Mesenteric fat pad (tissue), 1 donor: Measurements from ENCODE around the gene TMEM182. TPM values are rescaled to one million over a fixed set of nuclear protein-coding genes. Genes with fewer than 3 reads are reported as not detected.
A peak's percentile ranks its signal among the peaks of the same experiment; 100 is the strongest.

ENCODE experiments used
- DNase-seq: peaks from one replicate; pipeline ENCODE4 v3.0.0-alpha.2; 2020; ENCODE audit warnings: low spot score
- long read RNA-seq: library from polyadenylated mRNA; unstranded; transcript quantifications from one replicate; pipeline ENCODE4 v2.0.0, GENCODE V29; 2020
- total RNA-seq: library from RNA; stranded (reverse); fragmentation: NEBNext Ultra II Directional; extraction: Animal tissue kit (Norgen Biotek cat#: 25700); gene quantifications from one replicate; pipeline ENCODE4 v1.2.1, GENCODE V29; 2021
- donor health status: DM: yes; HTN: yes; CAD: no.

TMEM182 gene, protein sequence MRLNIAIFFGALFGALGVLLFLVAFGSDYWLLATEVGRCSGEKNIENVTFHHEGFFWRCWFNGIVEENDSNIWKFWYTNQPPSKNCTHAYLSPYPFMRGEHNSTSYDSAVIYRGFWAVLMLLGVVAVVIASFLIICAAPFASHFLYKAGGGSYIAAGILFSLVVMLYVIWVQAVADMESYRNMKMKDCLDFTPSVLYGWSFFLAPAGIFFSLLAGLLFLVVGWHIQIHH
- 1.6 TPM for total RNA-seq
- long read RNA-seq, partial matches to known transcripts, result 1 of 4 reads
- long read RNA-seq, other reads (novel, unspliced or antisense), result 2 of 4 reads

DNA sequence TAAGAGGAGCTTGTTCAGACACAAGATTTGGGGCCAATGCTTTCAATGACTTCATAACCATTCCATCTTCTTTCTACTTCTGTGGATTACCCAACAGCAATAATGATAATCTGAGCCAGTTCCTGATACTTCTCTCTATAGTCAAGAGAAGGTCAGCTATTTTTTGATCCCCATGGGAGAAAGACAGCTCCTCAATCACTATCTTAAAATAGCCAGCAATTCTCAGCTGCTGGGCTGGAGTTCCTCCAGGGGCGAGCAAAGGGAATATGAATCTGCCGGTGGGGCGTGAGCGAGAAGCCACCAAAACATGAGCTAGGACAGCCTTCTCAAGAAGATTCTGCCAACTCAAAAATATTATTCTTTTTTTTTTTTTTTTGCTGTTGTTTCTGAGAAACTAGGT lies at the start of gene TMEM182:
Gene TMEM182, plus strand, starts transcription at position 269 of the 400 bp plus-strand sequence. CDS start 187 bp downstream, outside the sequence.
- DNase-seq, result no peak

DNA sequence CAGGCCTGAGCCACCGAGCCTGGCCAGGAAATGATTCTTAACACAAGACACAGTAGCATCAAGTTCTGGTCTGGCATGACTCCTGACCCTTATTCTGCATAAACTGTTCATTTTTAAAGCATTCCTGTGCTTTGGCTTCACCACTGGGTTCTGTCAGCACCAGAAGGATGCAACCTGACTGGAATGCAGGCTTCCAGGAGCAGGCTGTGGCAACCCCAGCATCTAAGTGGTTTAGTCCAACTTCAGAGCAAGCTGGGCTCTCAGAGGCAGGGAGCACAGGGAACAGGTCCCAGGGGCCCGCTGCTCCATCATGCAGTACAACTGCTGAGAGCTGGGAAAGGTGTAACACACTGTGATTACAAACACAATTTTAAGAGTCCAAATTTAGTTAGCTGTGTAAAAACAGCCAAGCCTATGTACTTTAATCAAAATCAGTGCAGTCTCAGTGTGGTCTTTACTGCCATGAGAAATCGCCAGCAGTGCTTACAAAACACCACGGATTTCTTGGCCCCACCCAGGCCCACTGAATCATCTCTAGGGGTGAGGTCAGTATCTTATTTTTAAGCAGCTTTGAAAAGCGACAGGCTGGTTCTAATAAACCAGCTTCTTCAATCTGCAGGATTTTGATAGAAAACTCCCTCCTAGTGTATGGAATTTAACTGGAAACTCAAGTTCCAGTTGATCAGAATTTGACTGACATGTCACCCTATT lies 44.4 kb upstream of the TMEM182 start:
- DNase-seq, result no peak

DNA sequence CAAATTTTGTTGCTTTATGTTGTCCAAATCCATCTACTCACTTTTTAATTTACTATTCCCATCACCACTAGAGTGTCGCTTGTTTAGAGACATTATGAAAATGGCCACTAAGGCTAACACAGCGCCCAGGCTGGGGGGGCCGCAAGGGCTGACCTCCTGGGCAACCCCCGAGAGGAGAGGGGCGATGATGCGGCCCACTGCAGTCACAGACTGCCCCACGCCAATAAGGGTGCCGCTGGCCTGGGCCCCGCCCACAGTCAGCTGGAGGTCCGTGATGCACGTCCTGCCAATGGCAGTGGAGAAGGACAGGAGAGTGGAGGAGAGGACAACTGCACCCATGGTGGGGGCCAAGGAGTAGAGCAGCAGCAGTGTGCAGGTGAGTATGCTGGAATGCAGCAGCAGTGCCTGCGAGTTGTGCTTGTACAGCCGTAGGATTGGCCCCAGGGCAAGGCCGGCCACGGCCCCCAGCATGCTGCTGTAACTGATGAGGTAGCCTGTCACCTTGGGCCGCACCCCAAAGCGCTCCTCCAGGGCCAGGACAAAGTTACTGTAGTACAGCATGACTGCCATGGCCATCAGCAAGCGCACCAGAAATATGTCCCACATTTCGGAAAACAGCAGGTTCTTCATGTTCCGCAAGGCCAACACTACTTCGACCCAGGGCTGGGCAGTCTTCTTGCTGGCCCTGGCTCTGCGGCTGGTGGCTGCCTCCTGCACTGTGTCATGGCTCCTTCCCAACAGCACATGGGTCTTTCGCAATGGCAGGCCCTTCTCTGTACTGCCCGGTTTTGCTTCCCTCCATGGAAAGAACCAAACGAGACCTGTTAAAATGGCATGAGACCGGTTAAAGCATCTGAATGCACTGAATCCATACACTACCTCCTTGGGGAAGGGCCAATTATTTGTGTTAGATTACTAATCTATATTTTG lies 43.2 kb upstream of the TMEM182 start:
- no peak for DNase-seq

DNA sequence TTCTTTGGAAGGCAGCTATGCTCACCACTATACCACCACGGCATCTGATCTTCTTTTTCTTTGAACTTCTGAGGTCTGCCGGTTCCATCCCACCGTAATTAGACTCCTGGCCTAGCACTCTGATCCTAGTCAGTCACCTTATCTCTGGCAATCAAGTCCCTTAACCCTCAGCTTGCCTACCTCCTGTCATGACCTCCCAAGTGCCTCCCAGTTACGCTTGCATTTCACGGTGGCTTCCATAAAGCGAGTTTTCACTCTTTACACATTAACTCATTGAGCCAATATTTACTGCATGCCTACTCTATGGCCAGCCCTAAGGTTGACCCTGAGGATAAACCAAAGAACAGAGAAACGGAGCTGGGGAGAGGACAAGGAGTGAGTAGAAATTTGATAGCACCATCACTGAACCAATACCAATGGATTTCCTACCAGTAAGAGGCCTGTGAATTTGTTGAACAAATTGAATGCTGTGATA lies 37.8 kb upstream of the TMEM182 start:
- no peak for DNase-seq

DNA sequence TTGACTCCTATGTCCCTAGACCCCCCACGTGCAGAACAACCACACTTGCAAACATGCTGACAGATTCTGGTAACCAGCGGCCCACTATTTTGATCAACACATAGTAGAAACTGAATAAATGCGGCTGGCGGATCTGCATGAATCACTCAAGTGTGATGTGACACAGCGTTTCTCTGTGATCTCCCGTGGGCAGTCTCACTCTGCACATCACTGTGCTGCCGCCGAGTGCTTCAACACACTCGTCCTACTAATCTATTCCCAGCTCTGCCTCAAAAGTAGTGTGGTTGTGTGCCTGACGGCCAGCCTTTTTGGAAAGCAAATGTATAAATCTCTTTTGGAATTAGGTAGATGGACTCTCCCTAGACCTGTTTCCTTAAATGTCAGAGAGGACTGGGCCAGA lies 37.3 kb upstream of the TMEM182 start:
- DNase-seq, result no peak

DNA sequence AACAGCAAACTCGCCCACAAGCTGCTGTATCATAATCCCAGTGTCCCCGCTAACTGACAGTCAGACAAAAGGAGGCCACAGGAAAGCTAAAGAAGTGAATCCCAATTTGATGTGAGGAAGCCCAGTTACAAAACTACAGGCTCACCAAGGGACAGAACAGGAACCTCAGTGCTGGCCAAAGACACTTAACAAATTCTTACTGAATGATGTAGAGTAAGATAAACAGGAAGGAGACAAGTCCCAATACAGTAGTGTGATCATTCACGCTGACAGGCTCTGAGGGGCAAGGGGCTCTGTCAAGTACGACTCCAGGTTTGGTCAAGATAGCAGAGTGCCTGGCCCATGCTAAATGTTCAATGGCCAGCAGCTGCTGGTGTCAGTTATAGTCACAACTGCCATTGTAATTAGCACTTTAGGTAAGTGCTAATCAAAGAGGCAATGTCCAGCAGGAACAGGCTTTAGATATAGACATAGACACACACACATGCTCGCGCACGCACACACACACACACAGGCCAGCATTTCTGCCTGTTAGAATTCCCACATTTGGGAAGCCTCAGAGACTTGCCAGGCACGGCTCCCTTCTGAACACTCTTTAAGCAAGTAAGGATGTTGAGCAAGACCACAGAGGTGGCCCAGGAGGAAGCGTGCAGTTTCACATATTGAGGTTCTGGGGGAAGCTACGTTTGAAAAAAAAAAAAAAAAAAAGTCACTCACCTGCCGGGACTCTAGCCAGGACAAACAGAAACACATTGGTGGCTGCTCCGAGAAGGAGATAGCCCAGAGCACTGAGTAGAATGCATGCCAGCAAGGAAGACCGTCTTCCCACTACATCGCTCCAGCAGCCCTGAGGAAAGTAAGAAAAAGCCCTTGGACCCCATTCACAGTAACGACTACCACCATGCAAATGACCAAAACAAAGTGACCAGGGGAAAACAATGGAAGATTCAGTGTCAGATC lies 35.4 kb upstream of the TMEM182 start:
- no peak for DNase-seq

DNA sequence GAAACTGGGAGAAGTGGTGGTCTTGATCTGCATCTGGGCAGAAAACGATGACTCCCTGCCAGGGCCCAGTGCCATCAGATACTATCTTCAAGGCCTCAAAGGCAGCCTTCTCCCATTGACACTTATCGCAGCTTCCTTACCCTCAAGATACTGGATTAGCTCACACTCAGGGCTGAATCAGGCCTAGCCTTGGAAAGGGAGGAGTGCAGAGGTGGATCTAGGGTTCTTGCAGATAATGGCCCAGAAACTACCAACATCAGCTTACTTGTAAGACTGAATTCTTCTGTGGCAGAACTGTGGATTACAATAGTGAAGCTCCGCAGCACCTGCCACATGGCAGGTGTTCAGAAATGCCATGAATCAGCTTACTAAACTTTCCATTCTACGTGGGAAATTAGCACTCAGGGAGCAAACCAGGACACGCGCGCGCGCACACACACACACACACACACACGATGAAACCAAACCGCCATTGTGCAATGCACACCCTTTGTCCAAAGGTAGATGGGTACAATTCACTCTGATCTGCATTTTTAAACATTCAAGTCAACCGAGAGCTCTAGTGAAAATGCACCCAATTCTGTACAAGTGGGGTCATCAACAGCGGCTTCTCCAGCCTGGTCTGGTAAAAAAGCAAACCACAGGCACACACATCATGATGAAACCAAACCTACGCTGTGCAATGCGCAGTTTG lies 26.3 kb upstream of the TMEM182 start:
- no peak for DNase-seq

DNA sequence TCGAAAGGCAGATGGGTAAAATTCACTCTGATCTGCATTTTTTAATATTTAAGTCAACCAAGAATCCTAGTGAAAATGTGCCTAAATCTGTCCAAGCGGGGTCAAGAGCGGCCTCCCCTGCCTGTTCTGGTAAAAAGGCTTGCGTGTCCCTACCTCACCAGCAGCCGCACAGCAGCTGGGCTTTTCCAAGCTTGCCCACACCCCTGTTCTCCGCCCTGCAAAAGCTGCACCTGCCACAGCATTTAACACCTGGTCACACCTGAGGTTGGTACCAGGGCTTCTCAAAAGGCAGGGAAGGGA lies 25.8 kb upstream of the TMEM182 start:
- no peak for DNase-seq

DNA sequence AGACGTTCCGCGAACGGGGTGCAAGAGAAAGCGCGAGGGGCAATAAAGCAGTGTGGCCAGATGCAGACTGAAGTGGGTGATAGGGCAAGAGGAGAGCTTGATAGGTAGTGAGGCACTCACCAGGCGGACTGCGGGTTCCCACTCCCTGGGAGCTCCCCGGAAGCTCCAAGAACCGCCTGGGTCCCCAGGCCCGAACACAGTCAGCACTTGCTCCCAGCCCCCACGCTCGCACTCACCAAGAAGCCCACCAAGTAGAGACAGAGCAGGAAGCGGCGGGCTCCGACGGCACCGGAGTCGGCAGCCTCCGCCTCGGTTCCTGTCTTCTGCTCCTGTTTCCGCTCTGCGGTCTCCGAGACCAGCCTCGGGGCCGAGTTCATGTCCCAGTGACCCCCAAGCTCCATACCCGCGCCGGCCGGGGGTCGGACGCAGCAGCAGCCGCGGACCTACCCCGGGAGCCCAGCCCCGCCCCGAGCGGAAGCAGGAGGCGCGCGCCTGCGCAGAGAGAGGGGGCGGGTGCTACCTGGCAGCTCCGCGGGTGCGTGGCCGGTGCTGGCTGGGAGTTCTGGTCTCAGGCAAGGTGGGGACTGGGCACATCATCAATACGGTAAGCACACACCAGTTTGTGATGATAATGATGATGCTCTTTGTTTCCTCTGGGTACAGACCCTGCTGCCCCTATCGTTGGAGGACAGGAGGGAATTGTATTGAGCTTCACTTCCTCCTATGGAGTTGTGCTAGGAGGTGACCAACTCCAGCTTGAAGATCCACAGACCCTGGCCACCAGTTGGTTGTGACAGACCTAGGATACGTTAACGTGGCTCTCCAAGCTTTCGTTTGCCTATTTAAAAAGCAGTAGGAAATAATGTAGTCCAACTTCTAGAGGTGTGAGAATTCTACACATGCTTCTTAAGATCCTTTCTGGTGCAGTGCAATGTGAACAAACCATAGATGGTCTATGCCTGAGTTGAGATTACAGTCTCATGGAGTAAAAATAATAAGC lies 25.1 kb upstream of the TMEM182 start:
- peak; percentile 95 for DNase-seq

DNA sequence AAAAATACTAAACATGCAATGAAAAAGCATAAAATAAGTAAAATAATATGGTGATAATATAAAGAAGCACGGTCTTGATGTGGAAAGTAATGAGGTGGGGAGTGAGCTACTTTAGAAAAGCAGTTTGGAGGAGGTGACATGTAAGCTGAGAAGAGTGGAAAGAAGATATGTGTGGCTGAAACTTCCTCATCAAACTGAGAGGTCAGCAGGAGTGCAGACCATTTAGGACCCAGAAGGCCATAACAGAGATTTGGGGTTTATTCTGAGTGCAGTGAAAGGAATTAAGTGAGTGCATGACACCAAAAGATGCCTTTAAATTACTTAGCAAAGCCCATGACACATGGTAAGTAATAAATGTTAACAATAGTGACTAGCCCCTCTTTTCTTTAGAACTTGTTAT lies 24.4 kb upstream of the TMEM182 start:
- DNase-seq, result no peak

DNA sequence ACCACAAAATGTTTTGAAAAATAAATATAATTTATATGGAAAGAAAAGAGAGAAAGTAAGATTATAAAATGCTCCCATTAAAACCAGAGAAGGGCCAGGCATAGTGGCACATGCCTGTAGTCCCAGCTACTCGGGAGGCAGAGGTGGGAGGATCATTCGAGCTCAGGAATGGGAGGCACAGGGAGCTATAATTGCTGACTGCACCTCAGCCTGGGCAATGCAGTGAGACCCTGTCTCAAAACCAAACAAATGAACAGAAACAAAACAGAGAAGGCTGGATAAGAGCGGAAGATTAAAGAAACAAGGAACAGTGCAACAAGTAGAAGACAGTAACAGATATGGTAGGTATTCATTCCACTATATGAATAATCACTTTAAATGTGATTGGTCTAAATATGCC lies 18.6 kb upstream of the TMEM182 start:
- no peak for DNase-seq

DNA sequence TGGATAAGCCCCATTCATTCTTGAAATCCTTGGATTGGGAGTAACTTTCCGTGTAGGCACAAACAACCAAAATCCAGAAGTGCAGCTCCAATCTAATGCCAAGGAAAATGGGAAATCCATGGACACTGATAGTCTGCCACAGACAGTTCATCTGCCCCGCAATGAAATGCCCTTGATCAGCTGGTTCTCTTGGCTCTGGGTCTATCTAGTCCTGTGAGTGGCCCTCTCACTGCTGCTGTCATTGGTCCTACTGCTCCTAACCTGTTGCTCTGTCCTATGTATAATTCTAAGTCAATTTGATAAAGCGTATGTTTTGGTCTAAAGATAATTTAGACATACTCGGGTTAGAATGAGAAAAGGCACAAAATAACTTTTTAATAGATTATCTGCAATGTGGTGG lies 13.7 kb upstream of the TMEM182 start:
- no peak for DNase-seq

DNA sequence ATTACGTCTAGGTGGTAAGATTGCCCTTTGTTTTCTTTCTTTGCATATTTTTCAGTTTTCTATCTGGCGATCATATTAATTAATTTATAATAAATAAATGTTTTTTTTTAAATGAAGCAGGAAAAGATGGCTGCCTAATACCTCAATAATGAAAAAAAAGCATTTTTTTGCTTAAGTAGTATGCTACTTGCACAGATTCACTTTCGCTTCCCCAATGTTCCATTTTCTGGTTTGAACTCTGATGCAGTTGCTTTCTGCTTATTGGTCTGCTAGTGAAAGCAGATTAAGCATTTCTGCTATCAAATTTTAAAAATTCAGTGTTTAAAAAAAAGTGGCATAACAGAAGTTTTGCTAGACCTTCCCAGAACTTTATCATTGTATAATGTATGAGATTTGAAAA lies 11.9 kb upstream of the TMEM182 start:
- DNase-seq, result no peak

DNA sequence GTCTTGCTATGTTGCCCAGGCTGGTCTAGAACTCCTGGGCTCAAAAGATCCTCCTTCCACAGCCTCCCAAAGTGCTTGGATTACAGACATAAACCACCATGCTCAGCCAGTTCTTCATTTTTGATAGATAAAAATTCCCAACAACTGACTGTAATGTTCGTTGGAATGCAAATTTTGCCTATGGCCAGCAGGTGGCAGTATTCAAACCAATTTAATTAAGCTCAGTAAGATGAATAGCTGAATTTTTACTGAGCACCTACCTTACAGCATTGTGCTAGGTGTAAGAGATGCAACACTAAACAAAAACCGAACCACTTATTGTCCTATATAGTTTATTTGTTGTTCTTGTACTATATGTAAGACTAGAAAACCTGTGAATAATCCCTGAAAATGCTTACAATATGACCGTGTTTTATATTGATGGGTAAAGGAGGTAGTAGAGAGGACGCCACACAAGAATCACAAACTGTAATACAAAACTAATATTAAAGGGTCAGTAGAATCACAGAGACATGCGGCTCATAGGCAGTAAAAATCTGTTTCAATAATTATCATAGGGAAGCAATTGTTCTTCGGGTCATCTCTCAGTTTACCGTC lies 8.2 kb upstream of the TMEM182 start:
- no peak for DNase-seq

DNA sequence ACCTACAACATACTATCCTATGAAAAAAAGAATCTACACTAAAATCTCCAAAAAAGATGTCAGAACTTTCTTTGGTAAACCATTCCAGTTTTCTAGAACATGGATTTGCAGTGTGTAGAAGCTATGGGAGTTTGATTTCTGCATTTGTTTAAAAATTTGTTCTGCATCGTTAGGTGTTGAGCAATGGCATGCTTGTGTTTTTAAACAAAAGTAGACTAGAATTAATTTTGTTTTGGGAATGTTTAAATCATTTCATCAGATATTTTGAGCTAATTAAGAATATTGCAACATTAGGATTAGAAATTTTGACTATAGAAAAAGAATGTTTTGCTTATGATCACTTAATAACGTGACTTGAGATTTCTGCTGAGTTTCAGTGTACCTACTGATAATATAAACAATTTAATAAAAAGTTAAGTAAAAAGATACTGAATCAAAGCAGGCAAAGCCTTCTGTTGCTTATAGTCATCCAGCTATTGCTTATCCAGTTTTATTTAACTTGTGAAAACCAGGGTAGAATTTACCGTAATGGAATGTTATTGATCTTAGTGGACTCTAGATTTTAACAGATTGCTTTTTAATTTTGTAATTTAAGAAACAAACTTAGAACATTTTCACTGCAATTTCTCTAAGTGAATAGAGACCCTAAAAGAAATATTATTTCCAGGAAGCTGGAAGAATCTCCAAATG lies 7.2 kb upstream of the TMEM182 start:
- no peak for DNase-seq

DNA sequence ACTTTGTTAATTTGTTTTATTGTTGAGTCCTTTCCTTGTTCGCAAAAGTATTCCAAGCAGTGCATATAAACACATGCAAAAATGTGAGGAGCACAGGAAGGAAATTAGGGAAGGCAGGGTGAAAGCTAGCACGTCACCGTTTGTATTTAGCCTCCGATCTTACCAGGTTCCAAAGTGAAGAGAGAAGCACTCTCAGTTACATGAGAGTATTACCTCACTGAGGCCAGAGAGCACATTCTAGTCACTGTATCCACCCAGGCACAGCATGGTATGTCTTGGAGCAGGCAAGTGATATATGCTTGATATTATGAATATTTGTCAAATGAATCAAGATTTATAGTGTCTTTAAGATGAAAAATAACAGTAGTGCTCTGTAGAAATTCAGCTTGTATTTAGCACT lies 6.5 kb upstream of the TMEM182 start:
- DNase-seq, result no peak

DNA sequence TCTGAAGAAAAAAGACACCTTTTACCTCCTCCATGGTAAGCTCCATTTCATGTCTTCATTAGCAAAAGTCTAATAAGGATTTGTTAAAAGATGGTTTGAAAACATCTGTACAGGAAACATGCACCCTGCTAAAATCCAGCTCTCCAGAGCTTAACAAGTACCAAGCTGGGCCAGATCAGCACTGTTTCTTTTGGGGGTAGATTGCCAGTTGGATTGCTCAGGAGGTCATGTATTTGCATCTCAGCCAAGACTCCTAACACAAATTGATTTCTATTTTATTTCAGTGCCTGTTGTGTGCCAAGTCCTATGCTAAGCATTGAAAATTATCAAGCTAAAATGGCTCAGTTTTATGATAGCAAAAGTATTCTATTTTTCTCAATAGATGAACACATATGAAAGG lies 3.4 kb upstream of the TMEM182 start:
- DNase-seq, result no peak

DNA sequence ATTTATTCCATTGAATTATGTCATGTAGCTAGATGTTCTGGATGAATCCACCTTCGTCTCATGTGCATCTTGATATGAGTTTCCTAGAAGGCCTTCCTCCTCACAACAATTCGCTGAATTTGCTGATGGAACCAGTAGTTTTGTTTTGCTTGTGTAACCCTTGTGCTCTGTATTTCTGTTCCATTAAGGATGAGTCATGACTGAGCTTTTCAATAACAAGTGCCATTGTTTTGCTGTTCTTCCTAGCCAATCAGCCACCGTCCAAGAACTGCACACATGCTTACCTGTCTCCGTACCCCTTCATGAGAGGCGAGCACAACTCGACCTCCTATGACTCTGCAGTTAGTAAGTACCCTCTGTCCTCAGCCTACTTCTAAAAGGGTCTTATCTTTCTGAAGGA lies 2.3 kb downstream of the TMEM182 start:
- DNase-seq, result no peak
